ENCODE data around the gene PRDM5.

The PRDM5 gene

GRCh38 chr4:120922381-120923206, at the start of gene PRDM5:
Gene PRDM5, minus strand, starts transcription at chr4:120922726. Its CDS starts 118 bp downstream, at chr4:120922608.
- DNase-seq (ENCODE audit: low read depth), result peak; percentile 9

- no peak for DNase-seq (ENCODE audit: low read depth)
Measured at GRCh38 chr4:120971884-120972283, 49.4 kb upstream of the PRDM5 start.

- DNase-seq (ENCODE audit: low read depth), result no peak
Measured at GRCh38 chr4:120965938-120966337, 43.4 kb upstream of the PRDM5 start.

- DNase-seq (ENCODE audit: low read depth), result no peak
Measured at GRCh38 chr4:120964596-120964995, 42.1 kb upstream of the PRDM5 start.

GRCh38 chr4:120963449-120963848, 40.9 kb upstream of the PRDM5 start:
- DNase-seq (ENCODE audit: low read depth), result no peak

GRCh38 chr4:120960656-120961267, 38.2 kb upstream of the PRDM5 start:
- DNase-seq (ENCODE audit: low read depth), result no peak

- no peak for DNase-seq (ENCODE audit: low read depth)
Measured at GRCh38 chr4:120948382-120948781, 25.9 kb upstream of the PRDM5 start.

GRCh38 chr4:120942776-120943175, 20.2 kb upstream of the PRDM5 start:
- DNase-seq (ENCODE audit: low read depth), result no peak

- DNase-seq (ENCODE audit: low read depth), result no peak
Measured at GRCh38 chr4:120940547-120940946, 18.0 kb upstream of the PRDM5 start.

GRCh38 chr4:120939693-120940092, 17.2 kb upstream of the PRDM5 start:
- DNase-seq (ENCODE audit: low read depth), result no peak

GRCh38 chr4:120929847-120930246, 7.3 kb upstream of the PRDM5 start:
- no peak for DNase-seq (ENCODE audit: low read depth)

GRCh38 chr4:120927801-120928409, 5.4 kb upstream of the PRDM5 start:
- no peak for DNase-seq (ENCODE audit: low read depth)

- DNase-seq (ENCODE audit: low read depth), result no peak
Measured at GRCh38 chr4:120926358-120927025, 4.0 kb upstream of the PRDM5 start.

GRCh38 chr4:120924931-120925330, 2.4 kb upstream of the PRDM5 start:
- no peak for DNase-seq (ENCODE audit: low read depth)

GRCh38 chr4:120923207-120923522, 639 bp upstream of the PRDM5 start:
- no peak for DNase-seq (ENCODE audit: low read depth)

- DNase-seq (ENCODE audit: low read depth), result peak; percentile 2
Measured at GRCh38 chr4:120921456-120922380, 808 bp downstream of the PRDM5 start.

GRCh38 chr4:120920666-120921065, 1.9 kb downstream of the PRDM5 start:
- no peak for DNase-seq (ENCODE audit: low read depth)

GRCh38 chr4:120919358-120919757, 3.2 kb downstream of the PRDM5 start:
- DNase-seq (ENCODE audit: low read depth), result no peak

GRCh38 chr4:120918788-120919187, 3.7 kb downstream of the PRDM5 start:
- DNase-seq (ENCODE audit: low read depth), result no peak

- no peak for DNase-seq (ENCODE audit: low read depth)
Measured at GRCh38 chr4:120918092-120918491, 4.4 kb downstream of the PRDM5 start.

- DNase-seq (ENCODE audit: low read depth), result no peak
Measured at GRCh38 chr4:120916937-120917336, 5.6 kb downstream of the PRDM5 start.

GRCh38 chr4:120915336-120915735, 7.2 kb downstream of the PRDM5 start:
- no peak for DNase-seq (ENCODE audit: low read depth)

Measured in activated T-cell treated with anti-CD3 and anti-CD28 coated beads for 1 hour (primary cell).